IPS-20b (cell line): Measurements from ENCODE around the gene S100A8.
"Not testable (repeated sequence)": the region's sequence is repeated elsewhere in the genome, so short reads cannot be mapped to it uniquely, and the experiment has no call there.

Experiments
- H3K27ac ChIP-seq: one replicate; pipeline ENCODE4 v1.5.1; 2013; ENCODE audit warnings: low read length
- H3K27me3 ChIP-seq: 2 replicates; pipeline ENCODE4 v1.6.1; 2013; ENCODE audit warnings: mild to moderate bottlenecking, low read length, inconsistent platforms; ENCODE audit not compliant: insufficient read depth
- H3K36me3 ChIP-seq: 2 replicates; pipeline ENCODE4 v1.6.1; 2013; ENCODE audit warnings: low read depth, mild to moderate bottlenecking, inconsistent platforms, low read length, moderate library complexity; ENCODE audit not compliant: insufficient read depth
- H3K4me1 ChIP-seq: 2 replicates; pipeline ENCODE4 v1.6.1; 2013; ENCODE audit warnings: mild to moderate bottlenecking, control low read depth, inconsistent platforms, low read length, moderate library complexity; ENCODE audit not compliant: insufficient read depth
- H3K4me3 ChIP-seq: 2 replicates; pipeline ENCODE4 v1.5.1; 2013; ENCODE audit warnings: mild to moderate bottlenecking, low read length, inconsistent platforms
- H3K9ac ChIP-seq: 2 replicates; pipeline ENCODE4 v1.6.1; 2013; ENCODE audit warnings: low read depth, mild to moderate bottlenecking, inconsistent platforms, low read length, moderate library complexity
- H3K9me3 ChIP-seq: 2 replicates; pipeline ENCODE4 v1.6.1; 2013; ENCODE audit warnings: mild to moderate bottlenecking, low read depth, low read length, inconsistent platforms; ENCODE audit not compliant: insufficient read depth

S100A8 gene

GRCh38 chr1:153429266-153430165 lies 38.6 kb upstream of the S100A8 start:
- Histone ChIP-seq H3K9ac (no peak overlapping the region), H3K36me3 (no peaks in the 10 kb centered on the region), H3K27ac (no peak overlapping the region), H3K27me3 (0 out of 2 replicates have a peak, but pooled peaks cover 6% of the 10 kb centered on the region), H3K4me3 (no peak overlapping the region), H3K4me1 (no peaks in the 10 kb centered on the region), H3K9me3 (no peaks in the 10 kb centered on the region)

- no peak overlapping the region for H3K9ac ChIP-seq
- no peaks in the 10 kb centered on the region for H3K4me1 ChIP-seq
- 0 out of 2 replicates have a peak, but pooled peaks cover 6% of the 10 kb centered on the region for H3K27me3 ChIP-seq
- no peak overlapping the region for H3K27ac ChIP-seq
- H3K4me3 ChIP-seq: no peak overlapping the region
- H3K9me3 ChIP-seq: no peaks in the 10 kb centered on the region
- H3K36me3 ChIP-seq: no peaks in the 10 kb centered on the region
Observed at GRCh38 chr1:153428791-153429190, 37.9 kb upstream of the S100A8 start.

GRCh38 chr1:153428073-153428638 lies 37.3 kb upstream of the S100A8 start:
- H3K36me3 ChIP-seq: no peaks in the 10 kb centered on the region
- H3K27me3 ChIP-seq: 0 out of 2 replicates have a peak, but pooled peaks cover 6% of the 10 kb centered on the region
- H3K9ac ChIP-seq: no peak overlapping the region
- no peak overlapping the region for H3K4me3 ChIP-seq
- H3K9me3 ChIP-seq: no peaks in the 10 kb centered on the region
- no peak overlapping the region for H3K27ac ChIP-seq
- no peaks in the 10 kb centered on the region for H3K4me1 ChIP-seq

GRCh38 chr1:153426809-153427208 lies 35.9 kb upstream of the S100A8 start:
- H3K27me3 ChIP-seq: 0 out of 2 replicates have a peak, but pooled peaks cover 6% of the 10 kb centered on the region
- H3K4me1 ChIP-seq: no peaks in the 10 kb centered on the region
- H3K27ac ChIP-seq: no peak overlapping the region
- H3K36me3 ChIP-seq: no peaks in the 10 kb centered on the region
- H3K4me3 ChIP-seq: no peak overlapping the region
- H3K9ac ChIP-seq: no peak overlapping the region
- H3K9me3 ChIP-seq: no peaks in the 10 kb centered on the region

GRCh38 chr1:153422450-153423068 lies 31.7 kb upstream of the S100A8 start:
- Histone ChIP-seq H3K27me3 (0 out of 2 replicates have a peak, but pooled peaks cover 6% of the 10 kb centered on the region), H3K9me3 (no peaks in the 10 kb centered on the region), H3K27ac (no peak overlapping the region)

GRCh38 chr1:153420306-153420705 lies 29.4 kb upstream of the S100A8 start:
- no peaks in the 10 kb centered on the region for H3K9me3 ChIP-seq
- no peak overlapping the region for H3K9ac ChIP-seq
- no peaks in the 10 kb centered on the region for H3K27me3 ChIP-seq
- no peaks in the 10 kb centered on the region for H3K36me3 ChIP-seq
- H3K4me3 ChIP-seq: no peak overlapping the region
- no peak overlapping the region for H3K27ac ChIP-seq
- H3K4me1 ChIP-seq: no peaks in the 10 kb centered on the region

More at GRCh38 chr1:153422450-153423068, 31.7 kb upstream of the S100A8 start:
- H3K4me1 ChIP-seq: no peaks in the 10 kb centered on the region
- H3K9ac ChIP-seq: no peak overlapping the region
- H3K36me3 ChIP-seq: no peaks in the 10 kb centered on the region
- no peak overlapping the region for H3K4me3 ChIP-seq

- not testable (repeated sequence) for H3K9me3 ChIP-seq, H3K9ac ChIP-seq, H3K27ac ChIP-seq, H3K4me3 ChIP-seq, H3K27me3 ChIP-seq, H3K4me1 ChIP-seq, H3K36me3 ChIP-seq
Observed at GRCh38 chr1:153419436-153419793, 28.5 kb upstream of the S100A8 start.

- not testable (repeated sequence) for H3K9me3 ChIP-seq, H3K9ac ChIP-seq, H3K27me3 ChIP-seq, H3K4me3 ChIP-seq, H3K36me3 ChIP-seq, H3K4me1 ChIP-seq, H3K27ac ChIP-seq
Observed at GRCh38 chr1:153418758-153419435, 28.0 kb upstream of the S100A8 start.

GRCh38 chr1:153417136-153417888 lies 26.4 kb upstream of the S100A8 start:
- H3K4me1 ChIP-seq: no peaks in the 10 kb centered on the region
- no peak overlapping the region for H3K9ac ChIP-seq
- no peak overlapping the region for H3K4me3 ChIP-seq
- no peaks in the 10 kb centered on the region for H3K9me3 ChIP-seq
- no peaks in the 10 kb centered on the region for H3K27me3 ChIP-seq
- no peaks in the 10 kb centered on the region for H3K36me3 ChIP-seq
- no peak overlapping the region for H3K27ac ChIP-seq

GRCh38 chr1:153415850-153416570 lies 25.1 kb upstream of the S100A8 start, which contains the start of gene S100A7A:
Gene S100A7A (plus strand): TSS chr1:153416520. CDS start chr1:153418083, 1,563 bp downstream.
- H3K9ac ChIP-seq: no peak within 1 kb of the TSS

More at GRCh38 chr1:153415850-153416570, 25.1 kb upstream of the S100A8 start, which contains the start of gene S100A7A:
- H3K27me3 ChIP-seq: no peaks in the 10 kb centered on the region
- H3K27ac ChIP-seq: no peak within 1 kb of the TSS
- no peak within 1 kb of the TSS for H3K4me3 ChIP-seq
- H3K4me1 ChIP-seq: no peaks in the 10 kb centered on the region
- H3K9me3 ChIP-seq: no peaks in the 10 kb centered on the region
- H3K36me3 ChIP-seq: no peaks in the 10 kb centered on the region
